ENCODE results near the gene MISP. TPM values are rescaled to one million over a fixed set of nuclear protein-coding genes. Genes with fewer than 3 reads are reported as not detected.

The MISP gene
- total and polyA plus RNA-seq, 7 donors: 0.36 to 456 (median 289) TPM; not detected in 3

DNA sequence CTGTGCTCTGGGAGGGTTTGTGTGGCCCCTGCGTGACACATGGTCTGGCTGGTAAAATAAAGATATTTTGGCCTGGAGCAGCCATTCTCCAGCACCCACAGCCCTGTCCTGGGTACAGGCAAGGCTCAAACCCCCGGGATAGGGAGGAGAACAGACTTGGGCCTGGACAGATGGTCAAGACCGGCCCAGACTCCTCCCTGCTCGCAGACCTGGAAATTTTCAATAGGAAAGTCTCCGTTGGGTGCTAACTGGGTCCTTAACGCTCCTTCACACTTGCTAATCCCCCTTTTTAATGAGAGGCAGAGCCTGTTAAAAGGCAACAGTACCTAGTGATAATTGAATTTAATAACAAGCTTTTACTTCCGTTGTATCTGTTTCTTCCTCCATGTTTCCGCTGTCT is 39.7 kb upstream of the MISP start:
- H3K27ac ChIP-seq: peak overlapping the region; percentile 80 to 82 (median 82)

DNA sequence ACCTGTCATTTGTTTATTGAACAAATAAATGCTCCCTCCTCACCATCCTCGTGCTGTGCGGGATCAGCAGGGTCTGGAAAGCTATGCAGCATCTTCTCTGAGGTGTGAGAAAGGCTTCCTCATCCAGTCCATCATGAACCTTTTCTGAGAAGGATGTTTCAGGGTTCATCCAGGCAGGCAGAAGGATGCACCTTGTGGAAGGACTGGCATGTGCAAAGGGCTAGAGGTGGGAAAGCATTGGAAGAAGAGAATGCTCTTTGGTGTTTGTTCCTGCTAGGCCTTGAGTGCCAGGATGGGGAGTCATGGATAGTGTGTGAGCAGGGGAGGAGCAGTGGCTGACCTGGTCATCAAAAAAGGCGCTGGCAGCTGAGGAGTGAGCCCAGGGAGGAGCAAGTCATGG is 35.6 kb upstream of the MISP start:
- no peak for TF ChIP-seq EP300 (IDR thresholded peaks at IDR 0.05)
- TF ChIP-seq, protein P1, sequence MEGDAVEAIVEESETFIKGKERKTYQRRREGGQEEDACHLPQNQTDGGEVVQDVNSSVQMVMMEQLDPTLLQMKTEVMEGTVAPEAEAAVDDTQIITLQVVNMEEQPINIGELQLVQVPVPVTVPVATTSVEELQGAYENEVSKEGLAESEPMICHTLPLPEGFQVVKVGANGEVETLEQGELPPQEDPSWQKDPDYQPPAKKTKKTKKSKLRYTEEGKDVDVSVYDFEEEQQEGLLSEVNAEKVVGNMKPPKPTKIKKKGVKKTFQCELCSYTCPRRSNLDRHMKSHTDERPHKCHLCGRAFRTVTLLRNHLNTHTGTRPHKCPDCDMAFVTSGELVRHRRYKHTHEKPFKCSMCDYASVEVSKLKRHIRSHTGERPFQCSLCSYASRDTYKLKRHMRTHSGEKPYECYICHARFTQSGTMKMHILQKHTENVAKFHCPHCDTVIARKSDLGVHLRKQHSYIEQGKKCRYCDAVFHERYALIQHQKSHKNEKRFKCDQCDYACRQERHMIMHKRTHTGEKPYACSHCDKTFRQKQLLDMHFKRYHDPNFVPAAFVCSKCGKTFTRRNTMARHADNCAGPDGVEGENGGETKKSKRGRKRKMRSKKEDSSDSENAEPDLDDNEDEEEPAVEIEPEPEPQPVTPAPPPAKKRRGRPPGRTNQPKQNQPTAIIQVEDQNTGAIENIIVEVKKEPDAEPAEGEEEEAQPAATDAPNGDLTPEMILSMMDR (IDR thresholded peaks at IDR 0.05): no peak
- TF ChIP-seq POLR2A (IDR thresholded peaks at IDR 0.05): no peak
- no peak for TF ChIP-seq POLR2AphosphoS5 (IDR thresholded peaks at IDR 0.05)
- no peak for DNase-seq
- H3K9me3 ChIP-seq: peaks cover 0 to 4% (median under 1%) of the 10 kb centered on the region in 4 donors
- WGBS, 2 donors: 87 to 90% methylated on average over 3 of the region's 3 CpGs
- H3K27me3 ChIP-seq: peaks cover 4 to 31% (median 6%) of the 10 kb centered on the region in 3 donors
- no peak overlapping the region for H3K27ac ChIP-seq
- no peaks in the 10 kb centered on the region for H3K36me3 ChIP-seq
- H3K4me1 ChIP-seq: peaks cover 0 to 28% (median 24%) of the 10 kb centered on the region in 4 donors
- H3K4me3 ChIP-seq: no peak overlapping the region
- intact Hi-C loops (cut with DNase I): no loop called here

More for the DNA sequence above, 39.7 kb upstream of the MISP start:
- TF ChIP-seq POLR2A (IDR thresholded peaks at IDR 0.05): no peak
- no peak for TF ChIP-seq EP300 (IDR thresholded peaks at IDR 0.05)
- TF ChIP-seq, protein P1 (IDR thresholded peaks at IDR 0.05): no peak
- no peak for TF ChIP-seq POLR2AphosphoS5 (IDR thresholded peaks at IDR 0.05)
- Histone ChIP-seq H3K36me3 (no peaks in the 10 kb centered on the region), H3K27me3 (peaks cover 0 to 3% (median 0%) of the 10 kb centered on the region in 3 donors), H3K9me3 (peaks cover 0 to 4% (median under 1%) of the 10 kb centered on the region in 4 donors), H3K4me1 (peaks cover 0 to 29% (median 21%) of the 10 kb centered on the region in 4 donors), H3K4me3 (no peak overlapping the region)
- 79 to 85% methylated on average over 8 of the region's 8 CpGs for WGBS, 2 donors
- intact Hi-C loops (cut with DNase I): loop anchor here (2.0 kb wide), 1 partner anchor 22 kb away; no protein-coding TSS in a partner anchor
- no peak for DNase-seq

DNA sequence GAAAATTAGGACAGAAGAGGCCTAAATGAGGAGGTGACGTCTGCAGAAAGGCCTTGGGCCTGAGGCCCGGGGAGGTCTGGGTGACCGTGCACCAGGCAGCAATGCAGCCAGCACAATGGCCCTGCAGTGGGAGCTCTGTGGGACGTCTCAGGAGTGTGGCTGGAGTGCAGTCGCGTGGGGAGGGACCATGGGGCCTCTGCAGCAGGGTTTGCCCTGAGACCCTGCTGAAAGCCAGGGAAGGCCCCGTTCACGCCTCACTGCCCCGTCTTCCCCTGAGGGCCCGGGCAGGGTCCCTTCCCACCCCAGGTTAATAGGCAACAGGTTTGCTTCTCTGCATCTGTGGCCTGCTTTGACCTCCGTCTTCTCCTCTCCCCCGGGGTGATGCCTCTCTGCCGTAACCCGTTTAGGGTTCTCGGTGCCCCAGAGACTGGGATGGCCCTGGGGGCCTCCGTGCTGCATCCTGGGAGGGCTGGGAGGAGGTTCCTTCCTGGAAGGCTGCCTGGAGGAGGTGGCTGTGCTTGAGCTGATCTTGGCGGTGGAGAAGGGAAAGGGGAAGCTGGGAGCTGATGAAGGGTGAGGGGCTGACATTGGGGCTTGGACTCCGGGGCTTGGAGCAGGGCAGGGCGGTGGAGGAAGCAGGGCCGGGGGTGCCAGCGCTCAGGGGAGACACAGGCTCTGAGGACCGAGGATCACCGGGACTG is 32.5 kb upstream of the MISP start:
- no peak for DNase-seq
- H3K27me3 ChIP-seq: peaks cover 4 to 31% (median 6%) of the 10 kb centered on the region in 3 donors
- peak overlapping the region; percentile 52 to 75 (median 61) for H3K27ac ChIP-seq
- H3K36me3 ChIP-seq: no peaks in the 10 kb centered on the region
- 54 to 61% methylated on average over 23 of the region's 23 CpGs for WGBS, 2 donors
- intact Hi-C loops (cut with DNase I): no loop called here
- H3K9me3 ChIP-seq: peaks cover 0 to 4% (median under 1%) of the 10 kb centered on the region in 4 donors
- no peak overlapping the region for H3K4me3 ChIP-seq
- peaks cover 0 to 28% (median 18%) of the 10 kb centered on the region in 4 donors for H3K4me1 ChIP-seq
- TF ChIP-seq, protein P1 (IDR thresholded peaks at IDR 0.05): no peak
- TF ChIP-seq EP300 (IDR thresholded peaks at IDR 0.05) (no peak), POLR2A (IDR thresholded peaks at IDR 0.05) (no peak), POLR2AphosphoS5 (IDR thresholded peaks at IDR 0.05) (no peak)

DNA sequence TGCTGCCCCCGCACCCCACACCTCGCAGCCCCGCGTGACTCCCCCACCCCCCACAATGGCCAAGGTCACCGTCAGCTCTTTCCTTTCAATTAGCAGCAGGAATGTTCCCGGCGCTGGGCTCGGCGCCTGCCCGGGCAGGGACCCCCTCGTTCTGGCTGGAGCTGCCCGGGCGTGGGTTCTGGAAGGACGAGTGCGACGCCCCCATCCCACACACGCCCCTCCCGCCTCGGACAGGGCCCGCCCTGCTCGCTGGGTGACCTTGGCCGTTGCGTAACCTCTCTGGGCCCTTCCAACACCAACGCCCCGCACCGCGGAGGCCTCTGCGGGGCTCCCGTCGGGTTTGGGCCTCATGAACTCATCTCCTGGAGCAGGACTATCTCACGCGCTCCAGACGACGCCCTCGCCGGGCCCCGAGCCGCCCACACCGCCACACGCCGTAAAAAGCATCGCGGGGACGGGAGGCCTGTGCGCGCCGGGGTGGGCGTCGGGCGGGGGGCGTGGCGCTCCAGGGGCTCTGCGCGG is 31.9 kb upstream of the MISP start:
- peak overlapping the region; percentile 52 to 75 (median 61) for H3K27ac ChIP-seq
- peak; percentile 87 for DNase-seq

More for the DNA sequence above, 31.9 kb upstream of the MISP start:
- H3K4me1 ChIP-seq: peaks cover 0 to 28% (median 18%) of the 10 kb centered on the region in 4 donors
- 16 to 27% methylated on average over 54 of the region's 54 CpGs for WGBS, 2 donors
- no peaks in the 10 kb centered on the region for H3K36me3 ChIP-seq
- peaks cover 4 to 31% (median 6%) of the 10 kb centered on the region in 3 donors for H3K27me3 ChIP-seq
- TF ChIP-seq POLR2A (IDR thresholded peaks at IDR 0.05) (no peak), POLR2AphosphoS5 (IDR thresholded peaks at IDR 0.05) (peak in 2 of 4 donors; percentile 20 to 32)
- peaks cover 0 to 4% (median under 1%) of the 10 kb centered on the region in 4 donors for H3K9me3 ChIP-seq
- intact Hi-C loops (cut with DNase I): no loop called here
- H3K4me3 ChIP-seq: peak overlapping the region in 1 of 4 donors; percentile 18
